PFSK-1 (cell line): Measurements from ENCODE around the gene SDHB.

ENCODE experiments used
- FOXP2 ChIP-seq: optimal IDR thresholded peaks from 2 replicates; pipeline ENCODE3; 2011; ENCODE audit warnings: borderline replicate concordance, control low read depth, inconsistent platforms; ENCODE audit not compliant: insufficient read depth; ENCODE audit errors: extremely low read length, extremely low read depth
- POLR2AphosphoS5 ChIP-seq: IDR thresholded peaks from 2 replicates; pipeline ENCODE4 v1.6.1; 2012; ENCODE audit warnings: low read depth, mild to moderate bottlenecking, control low read depth, low read length, moderate library complexity
- SIN3A ChIP-seq: IDR thresholded peaks from 2 replicates; pipeline ENCODE4 v1.6.1; 2012; ENCODE audit warnings: mild to moderate bottlenecking, low read length, moderate library complexity, borderline replicate concordance; ENCODE audit not compliant: insufficient read depth
- TAF1 ChIP-seq: IDR thresholded peaks from 2 replicates; pipeline ENCODE4 v1.6.1; 2012; ENCODE audit warnings: low read length, control low read depth, borderline replicate concordance; ENCODE audit not compliant: insufficient read depth

GRCh38 chr1:17043676-17044075 is 10.2 kb downstream of the SDHB start:
- TF ChIP-seq POLR2AphosphoS5 (no peak), TAF1 (no peak), FOXP2 (no peak), SIN3A (no peak)
